Hematopoietic multipotent progenitor cell treated with erythropoietin and hydrocortisone succinate and interleukin-3 and kit ligand, for 17 days (in vitro differentiated cells): Measurements from ENCODE around the gene GON7.

Experiments used
- DNase-seq: peaks from one replicate; pipeline ENCODE4 v3.0.0-alpha.2; 2015; ENCODE audit warnings: low spot score

GON7 gene

GRCh38 chr14:93156693-93157369 is 50.0 kb downstream of the GON7 start:
- DNase-seq = no peak

- no peak for DNase-seq
Measured at GRCh38 chr14:93155667-93156066, 51.2 kb downstream of the GON7 start.

DNA sequence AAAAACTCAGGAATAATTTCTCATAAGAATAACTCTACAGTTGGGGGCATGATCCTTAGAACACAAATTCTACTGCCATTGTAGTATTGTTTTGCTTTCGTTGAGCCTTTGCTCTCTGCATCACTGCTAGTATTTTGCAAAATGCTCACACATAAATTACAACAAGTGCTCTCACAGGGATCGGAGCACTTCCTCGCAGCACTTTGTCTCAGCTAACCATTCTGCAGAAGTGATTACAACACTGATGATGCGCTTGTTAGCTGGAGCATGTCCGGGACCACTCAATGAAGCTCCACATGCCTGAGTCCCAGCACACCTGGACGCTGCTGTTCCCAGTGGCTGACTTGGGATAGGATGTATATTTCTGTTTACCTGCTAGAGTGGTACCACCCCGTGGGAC is 53.7 kb downstream of the GON7 start:
- no peak for DNase-seq
